Coronary artery (tissue), 2 donors: ENCODE results near the gene DOLK.

Source experiments
- DNase-seq: peaks from one replicate; pipeline ENCODE4 v3.0.0-alpha.2; 2017; ENCODE audit warnings: low spot score
- H3K27ac ChIP-seq, 2 donors: fragments of 200-600 bp; sonication (generic); one replicate each; pipeline ENCODE4 v1.5.1; 2016 to 2019
- H3K4me3 ChIP-seq: fragments of 200-600 bp; sonication (generic); 2 replicates; pipeline ENCODE4 v1.5.1; 2016; ENCODE audit warnings: mild to moderate bottlenecking, moderate library complexity
- CTCF ChIP-seq: fragments of 200-600 bp; sonication (generic); IDR thresholded peaks from one replicate; pipeline ENCODE4 v1.5.1; 2019; ENCODE audit warnings: antibody characterized with exemption

The DOLK gene

DNA sequence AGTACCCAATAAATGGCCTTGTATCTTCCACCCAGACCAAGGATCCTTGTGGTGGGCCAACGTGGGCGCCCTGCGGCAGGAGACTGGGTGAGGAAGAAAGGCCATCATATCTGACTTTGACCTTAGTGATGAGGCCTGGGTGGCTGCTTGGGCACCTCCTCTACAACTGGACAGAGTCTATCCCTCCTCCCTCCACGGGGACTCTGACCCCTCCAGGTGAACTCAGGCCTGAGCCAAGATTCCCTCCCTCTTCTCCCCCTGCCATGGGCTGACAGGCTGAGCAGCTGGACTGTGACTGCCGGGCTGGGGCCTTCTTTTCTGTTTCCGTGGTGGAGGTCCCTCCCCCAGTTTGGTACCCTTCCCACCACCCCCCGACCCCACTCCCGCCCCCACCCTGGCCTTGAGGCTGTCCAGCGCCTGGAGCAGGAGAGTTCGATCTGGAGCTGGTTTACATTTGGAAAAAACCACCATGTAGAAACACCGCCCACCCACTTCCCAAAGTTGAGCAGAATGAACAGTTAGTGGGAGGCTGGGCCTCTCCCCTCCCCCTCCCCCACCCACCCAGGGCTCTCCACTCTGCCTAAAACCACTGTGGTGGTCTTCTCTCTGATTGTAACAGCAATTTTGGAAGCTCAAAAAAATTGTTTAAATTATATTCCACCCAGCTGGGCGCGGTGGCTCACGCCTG lies 27.9 kb downstream of the DOLK start:
- Histone ChIP-seq H3K27ac (peak overlapping the region; percentile 94), H3K4me3 (no peak overlapping the region)
- TF ChIP-seq CTCF: no peak
- no peak for DNase-seq

GRCh38 chr9:128918921-128919320 lies 28.5 kb downstream of the DOLK start:
- no peak for DNase-seq
- no peak for TF ChIP-seq CTCF
- peak overlapping the region; percentile 94 for H3K27ac ChIP-seq
- H3K4me3 ChIP-seq: no peak overlapping the region

DNA sequence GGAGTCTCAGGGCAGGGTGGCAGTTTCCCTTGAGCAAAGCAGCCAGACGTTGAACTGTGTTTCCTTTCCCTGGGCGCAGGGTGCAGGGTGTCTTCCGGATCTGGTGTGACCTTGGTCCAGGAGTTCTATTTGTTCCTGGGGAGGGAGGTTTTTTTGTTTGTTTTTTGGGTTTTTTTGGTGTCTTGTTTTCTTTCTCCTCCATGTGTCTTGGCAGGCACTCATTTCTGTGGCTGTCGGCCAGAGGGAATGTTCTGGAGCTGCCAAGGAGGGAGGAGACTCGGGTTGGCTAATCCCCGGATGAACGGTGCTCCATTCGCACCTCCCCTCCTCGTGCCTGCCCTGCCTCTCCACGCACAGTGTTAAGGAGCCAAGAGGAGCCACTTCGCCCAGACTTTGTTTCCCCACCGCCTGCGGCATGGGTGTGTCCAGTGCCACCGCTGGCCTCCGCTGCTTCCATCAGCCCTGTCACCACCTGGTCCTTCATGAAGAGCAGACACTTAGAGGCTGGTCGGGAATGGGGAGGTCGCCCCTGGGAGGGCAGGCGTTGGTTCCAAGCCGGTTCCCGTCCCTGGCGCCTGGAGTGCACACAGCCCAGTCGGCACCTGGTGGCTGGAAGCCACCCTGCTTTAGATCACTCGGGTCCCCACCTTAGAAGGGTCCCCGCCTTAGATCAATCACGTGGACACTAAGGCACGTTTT lies 30.1 kb downstream of the DOLK start:
- no peak overlapping the region for H3K4me3 ChIP-seq
- no peak for TF ChIP-seq CTCF
- DNase-seq: peak; percentile 89
- peak overlapping the region; percentile 92 to 94 for H3K27ac ChIP-seq

GRCh38 chr9:128916745-128917144 lies 30.7 kb downstream of the DOLK start:
- no peak for TF ChIP-seq CTCF
- no peak for DNase-seq
- H3K4me3 ChIP-seq: peak overlapping the region; percentile 0
- H3K27ac ChIP-seq: peak overlapping the region; percentile 92 to 94

DNA sequence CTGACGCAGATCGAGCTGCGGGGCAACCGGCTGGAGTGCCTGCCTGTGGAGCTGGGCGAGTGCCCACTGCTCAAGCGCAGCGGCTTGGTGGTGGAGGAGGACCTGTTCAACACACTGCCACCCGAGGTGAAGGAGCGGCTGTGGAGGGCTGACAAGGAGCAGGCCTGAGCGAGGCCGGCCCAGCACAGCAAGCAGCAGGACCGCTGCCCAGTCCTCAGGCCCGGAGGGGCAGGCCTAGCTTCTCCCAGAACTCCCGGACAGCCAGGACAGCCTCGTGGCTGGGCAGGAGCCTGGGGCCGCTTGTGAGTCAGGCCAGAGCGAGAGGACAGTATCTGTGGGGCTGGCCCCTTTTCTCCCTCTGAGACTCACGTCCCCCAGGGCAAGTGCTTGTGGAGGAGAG lies 31.2 kb downstream of the DOLK start:
- H3K4me3 ChIP-seq: peak overlapping the region; percentile 0
- no peak for DNase-seq
- TF ChIP-seq CTCF: no peak
- H3K27ac ChIP-seq: peak overlapping the region; percentile 92 to 94

GRCh38 chr9:128913995-128914772 lies 33.2 kb downstream of the DOLK start:
- no peak for DNase-seq
- peak overlapping the region; percentile 43 to 82 for H3K27ac ChIP-seq
- H3K4me3 ChIP-seq: no peak overlapping the region
- TF ChIP-seq CTCF: no peak
